GM18505 (cell line): ENCODE results near the gene CAMKMT.

Experiments
- ATAC-seq: cut with Tn5 transposase; IDR thresholded peaks from one replicate; pipeline ENCODE4 v1.9.1; 2021; ENCODE audit not compliant: unreplicated experiment
- POLR2A ChIP-seq: IDR thresholded peaks from 4 replicates; pipeline ENCODE4 v1.6.1; 2011; ENCODE audit warnings: borderline replicate concordance; ENCODE audit not compliant: insufficient read depth, insufficient read length; ENCODE audit errors: extremely low read depth

The CAMKMT gene

GRCh38 chr2:44801841-44802776 is 440.4 kb downstream of the CAMKMT start:
- no peak for TF ChIP-seq POLR2A
- ATAC-seq = no peak

DNA sequence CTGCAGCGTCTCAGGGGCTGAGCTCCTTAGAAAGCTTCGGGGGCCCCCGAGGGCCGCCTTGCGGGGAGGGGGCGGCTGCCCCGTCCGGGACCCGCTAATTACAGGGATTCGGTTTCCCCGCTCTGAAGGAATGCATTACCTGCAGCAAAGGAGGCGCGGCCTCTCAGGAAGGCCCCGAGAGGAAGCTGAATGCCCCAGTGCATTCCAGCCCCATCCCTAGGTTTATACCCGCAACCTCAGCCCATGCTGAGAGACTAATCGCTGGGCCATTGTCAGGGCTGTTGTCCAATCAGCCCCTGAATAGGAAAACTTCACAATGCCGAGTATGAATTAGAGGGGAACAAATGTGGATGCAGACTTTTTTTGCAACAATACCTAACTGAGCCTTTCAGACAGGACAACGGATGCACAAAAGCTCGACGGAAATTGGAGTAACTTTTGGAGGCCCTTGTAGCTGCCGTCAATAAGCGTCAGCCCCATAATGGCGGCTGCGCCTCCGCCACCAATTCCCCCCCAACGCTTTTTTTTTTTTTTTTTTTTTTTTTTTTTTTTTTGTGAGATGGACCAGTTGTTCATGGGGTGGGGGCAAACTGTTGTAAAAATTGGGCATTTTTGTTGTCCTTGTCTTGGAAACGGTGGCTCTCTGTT is 441.2 kb downstream of the CAMKMT start:
- no peak for TF ChIP-seq POLR2A
- no peak for ATAC-seq

DNA sequence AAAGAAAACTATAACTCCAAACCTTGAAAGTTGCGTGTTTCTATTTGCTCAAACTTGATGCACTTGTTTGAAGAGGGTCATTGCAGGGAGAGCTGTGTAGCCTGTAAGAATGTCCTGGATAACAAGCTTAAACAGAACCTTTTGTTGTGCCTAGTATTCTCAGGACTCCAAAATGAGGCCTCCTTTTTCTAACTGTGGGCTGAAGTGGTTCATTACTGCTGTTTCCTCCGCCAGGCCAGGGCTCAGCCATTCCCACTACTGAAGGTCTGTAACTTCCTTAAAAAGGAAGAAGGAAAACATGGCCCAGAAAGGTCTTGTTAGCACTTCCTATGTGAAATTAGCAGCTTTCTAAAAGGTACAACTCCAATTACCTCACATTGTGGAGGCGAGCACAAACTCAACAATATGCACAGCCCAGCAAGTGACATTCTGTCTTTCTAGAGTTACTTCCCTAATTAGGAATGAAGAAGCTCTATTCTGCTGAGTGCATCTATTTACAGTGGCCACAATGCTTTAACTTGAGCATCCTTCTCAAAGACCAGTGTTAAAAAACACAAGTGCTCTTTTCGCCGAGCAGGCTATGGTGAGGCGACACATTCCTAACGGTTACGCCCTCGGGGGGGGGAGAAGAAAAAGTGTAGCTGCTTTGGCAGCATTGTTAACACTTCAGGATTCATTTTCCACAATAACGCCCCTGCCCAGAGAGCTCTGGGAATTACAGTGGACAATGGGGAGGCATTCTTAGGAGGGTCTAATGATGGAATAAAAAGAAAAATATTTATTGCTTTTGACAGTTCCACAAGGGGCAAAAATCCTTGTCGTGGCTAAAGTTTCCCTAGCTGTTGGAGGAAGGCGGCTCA is 442.9 kb downstream of the CAMKMT start:
- no peak for ATAC-seq
- TF ChIP-seq POLR2A = no peak

DNA sequence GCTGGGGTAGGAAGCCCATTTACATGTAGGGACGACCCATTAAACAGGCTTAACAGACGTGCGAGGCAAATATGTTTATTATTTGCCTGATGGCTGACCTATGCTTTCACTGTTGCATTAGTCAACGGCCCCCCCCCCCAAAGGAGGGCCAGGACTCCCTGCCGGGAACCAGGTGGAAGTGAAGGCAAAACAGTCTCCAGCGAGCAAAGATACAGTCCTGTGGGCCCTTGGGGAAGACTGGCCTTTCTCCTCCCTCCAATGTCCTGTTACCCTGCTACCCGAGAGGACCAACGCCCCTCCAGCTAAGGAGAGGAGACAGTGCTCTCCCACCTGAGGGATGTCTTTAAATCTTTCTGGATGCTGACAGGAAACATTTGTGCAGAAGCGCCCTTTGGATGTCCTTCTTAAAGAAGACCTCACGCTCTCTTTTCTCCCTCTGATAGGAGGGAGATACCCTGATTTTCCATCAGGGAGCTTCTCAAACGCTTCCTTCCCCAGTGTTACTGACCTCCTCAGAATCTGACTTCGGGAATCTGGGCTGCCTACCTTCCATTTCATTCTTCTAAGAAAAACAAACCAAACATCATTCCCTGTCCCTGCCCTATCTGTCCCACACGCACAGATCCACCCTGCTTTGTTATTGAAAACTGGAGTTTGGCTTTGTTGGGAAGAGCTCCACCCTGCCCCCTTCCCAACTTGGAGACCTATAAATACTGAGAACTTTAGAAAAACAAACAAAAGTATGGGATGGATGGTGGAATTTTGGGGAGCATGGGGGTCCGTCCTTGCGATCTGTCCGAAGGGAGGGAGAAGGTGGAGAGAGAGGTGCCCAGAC is 443.9 kb downstream of the CAMKMT start:
- ATAC-seq = no peak
- TF ChIP-seq POLR2A = no peak

- TF ChIP-seq POLR2A = no peak
- ATAC-seq = no peak
Measured at GRCh38 chr2:44807201-44808025, 445.7 kb downstream of the CAMKMT start.

GRCh38 chr2:44810892-44811530 is 449.3 kb downstream of the CAMKMT start:
- TF ChIP-seq POLR2A = no peak
- ATAC-seq = no peak

- no peak for ATAC-seq
- TF ChIP-seq POLR2A = no peak
Measured at GRCh38 chr2:44813165-44813564, 451.4 kb downstream of the CAMKMT start.

DNA sequence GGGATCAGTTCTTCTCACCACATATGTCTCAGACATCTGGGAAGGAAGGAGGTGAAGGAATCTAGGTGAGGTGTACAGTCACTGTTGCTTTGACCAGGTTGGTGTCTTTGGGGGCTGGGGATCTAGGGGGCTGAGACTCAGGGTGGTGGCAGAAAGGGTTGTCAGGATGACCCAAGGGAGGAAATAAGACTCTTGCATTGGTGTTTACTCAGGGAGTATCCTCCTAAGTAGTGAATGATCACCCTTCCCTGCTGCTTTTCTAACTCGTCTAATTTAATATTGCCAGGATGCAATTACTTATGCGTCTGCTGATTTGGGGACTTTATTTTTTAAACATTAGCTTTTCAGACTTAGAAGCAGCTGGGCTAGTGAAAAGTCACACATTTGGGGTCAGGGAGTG is 451.9 kb downstream of the CAMKMT start:
- ATAC-seq = no peak
- no peak for TF ChIP-seq POLR2A

DNA sequence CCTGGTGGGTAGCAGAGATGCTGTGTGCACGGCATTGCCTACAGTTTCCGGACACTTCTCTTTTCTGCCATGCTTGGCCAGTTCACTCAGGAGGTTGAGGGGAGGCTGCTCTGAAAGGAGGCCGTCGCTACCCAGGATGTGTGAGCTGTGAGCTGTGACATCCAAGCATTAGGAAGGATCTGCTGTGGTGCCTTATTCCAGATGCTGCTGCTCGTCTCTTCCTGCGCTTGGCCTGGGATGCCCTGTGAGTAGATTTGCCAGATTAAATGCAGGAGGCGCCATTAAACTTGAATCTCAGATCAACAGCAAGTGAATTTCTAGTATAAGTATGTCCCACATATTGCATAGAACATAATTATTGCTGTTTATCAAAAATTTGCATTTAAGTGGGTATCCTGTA is 455.5 kb downstream of the CAMKMT start:
- no peak for ATAC-seq
- TF ChIP-seq POLR2A = no peak

DNA sequence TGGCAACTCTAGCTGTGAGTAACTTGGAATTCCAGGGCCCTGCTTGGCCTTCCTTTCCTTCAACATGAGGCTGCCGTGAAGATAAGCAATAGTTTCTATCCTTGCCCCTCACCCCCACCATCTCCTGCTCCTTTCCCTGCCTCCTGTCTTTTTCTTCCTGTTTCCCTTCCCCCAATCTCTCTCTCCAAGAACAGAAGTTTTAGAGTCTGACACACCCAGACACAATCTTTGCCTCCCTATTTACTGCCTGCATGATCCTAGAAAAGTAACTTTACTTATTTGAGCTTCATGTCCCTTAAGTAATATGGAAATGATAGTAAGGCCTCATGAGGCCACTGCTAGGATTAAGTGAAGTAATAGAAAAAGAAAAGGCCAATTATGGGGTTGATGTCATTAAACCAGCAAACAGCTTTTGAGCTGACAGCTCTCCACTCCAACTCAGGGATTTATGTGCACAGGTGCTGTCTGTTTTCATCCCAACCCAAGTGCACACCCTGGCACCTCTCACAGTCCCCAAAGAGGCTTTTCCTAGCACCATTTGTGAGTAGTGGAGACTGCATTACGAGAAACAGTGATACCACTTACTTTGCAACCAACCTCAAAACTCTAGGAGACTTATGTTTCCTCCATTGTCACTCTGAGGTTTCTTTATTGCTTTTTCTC is 456.1 kb downstream of the CAMKMT start:
- no peak for ATAC-seq
- TF ChIP-seq POLR2A = no peak

DNA sequence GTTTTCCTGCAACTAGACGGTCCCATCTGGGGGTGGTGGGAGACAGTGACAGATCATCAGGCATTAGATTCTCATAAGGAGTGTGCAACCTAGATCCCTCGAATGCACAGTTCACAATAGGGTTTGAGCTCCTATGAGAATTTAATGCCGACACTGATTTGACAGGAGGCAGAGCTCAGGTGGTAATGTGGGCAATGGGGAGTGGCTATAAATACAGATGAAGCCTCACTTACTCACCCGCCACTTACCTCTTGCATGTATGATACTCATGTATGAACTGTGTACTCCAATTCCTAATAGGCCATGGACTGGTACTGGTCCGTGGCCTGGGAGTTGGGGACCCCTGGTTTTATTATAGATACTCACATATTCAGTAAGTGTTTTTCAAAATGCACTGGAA is 457.3 kb downstream of the CAMKMT start:
- TF ChIP-seq POLR2A = no peak
- ATAC-seq = no peak

DNA sequence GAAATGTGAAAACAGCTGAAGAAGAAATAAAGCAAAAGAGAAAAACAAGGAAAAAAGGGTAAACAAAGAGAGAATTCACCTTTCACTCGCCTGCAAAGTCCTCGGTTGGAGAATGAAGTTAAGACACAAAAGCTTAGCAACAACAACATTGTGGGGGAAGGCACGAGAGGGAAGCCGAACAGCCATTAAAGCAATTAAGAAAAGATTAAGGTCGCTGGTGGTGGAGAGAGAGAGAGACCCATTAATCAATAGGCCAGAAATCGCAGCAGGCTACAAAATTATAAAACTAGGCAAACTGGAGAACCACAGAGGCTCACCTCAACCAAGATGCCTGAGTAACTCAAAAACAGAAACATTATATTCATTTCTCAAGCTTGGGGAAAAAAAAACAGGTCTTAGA is 459.8 kb downstream of the CAMKMT start:
- ATAC-seq = no peak
- no peak for TF ChIP-seq POLR2A

DNA sequence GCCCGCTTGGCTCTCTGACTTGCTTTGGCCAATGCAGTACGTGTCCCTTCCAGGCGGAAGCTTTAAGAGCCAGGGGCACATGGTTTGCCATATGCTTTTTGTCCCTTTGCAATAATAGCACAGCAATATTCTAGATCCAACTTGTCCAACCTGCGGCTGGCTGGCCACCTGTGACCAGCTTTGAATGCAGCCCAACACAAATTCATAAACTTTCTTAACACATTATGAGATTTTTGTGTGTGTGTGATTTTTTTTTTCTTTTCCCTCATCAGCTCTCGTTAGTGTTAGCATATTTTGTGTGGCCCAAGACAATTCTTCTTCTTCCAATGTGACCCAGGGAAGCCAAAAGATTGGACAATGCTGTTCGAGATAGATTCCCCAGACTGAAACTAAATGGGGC is 460.4 kb downstream of the CAMKMT start:
- TF ChIP-seq POLR2A = no peak
- ATAC-seq = no peak
